CD4-positive, alpha-beta T cell treated with Interleukin-17A for 4 hours (primary cell): ENCODE data around the gene MOGAT2.
"Not testable (repeated sequence)": the region's sequence is repeated elsewhere in the genome, so short reads cannot be mapped to it uniquely, and the experiment has no call there.

ENCODE experiments used
- DNase-seq: peaks from one replicate; pipeline ENCODE4 v3.0.0-alpha.2; 2020; ENCODE audit warnings: mixed read lengths

The MOGAT2 gene

DNA sequence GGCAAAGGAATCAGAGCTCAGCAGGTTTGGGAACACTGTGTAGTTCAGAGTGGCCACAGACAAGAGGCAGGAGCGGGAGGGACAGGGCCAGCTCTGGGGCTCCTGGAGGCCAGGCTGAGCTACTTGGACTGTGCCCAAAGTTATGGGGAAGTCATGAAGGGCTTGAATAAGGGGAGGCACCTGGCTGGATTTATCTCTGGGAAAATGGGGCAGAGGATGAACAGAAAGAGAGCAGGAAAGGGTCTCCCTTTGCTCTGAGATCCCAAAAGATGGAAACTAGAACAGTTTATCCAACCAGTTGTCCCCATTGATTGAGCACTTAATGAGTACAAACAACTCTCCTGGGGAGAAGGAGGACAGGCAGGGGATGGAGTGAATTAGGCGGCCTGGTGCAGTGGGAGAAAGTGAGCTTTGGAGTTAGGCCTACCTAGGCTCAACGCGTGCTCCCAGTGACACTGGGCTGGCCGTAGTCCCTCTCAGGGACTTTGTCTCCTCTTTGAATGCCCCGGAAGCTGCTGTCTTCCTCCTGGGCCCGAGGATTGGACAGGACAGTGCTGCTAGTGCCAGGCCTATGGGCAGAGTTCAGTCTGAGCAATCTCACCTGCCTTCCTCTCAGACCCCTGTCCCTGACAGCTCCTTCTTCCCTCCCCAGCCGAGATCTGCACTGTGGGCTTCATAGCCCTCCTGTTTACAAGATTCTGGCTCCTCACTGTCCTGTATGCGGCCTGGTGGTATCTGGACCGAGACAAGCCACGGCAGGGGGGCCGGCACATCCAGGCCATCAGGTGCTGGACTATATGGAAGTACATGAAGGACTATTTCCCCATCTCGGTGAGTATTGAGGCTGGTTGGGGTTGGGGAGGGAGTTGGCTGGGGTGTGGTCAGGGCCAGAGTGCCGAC lies 2.0 kb downstream of the MOGAT2 start:
- DNase-seq, result no peak

DNA sequence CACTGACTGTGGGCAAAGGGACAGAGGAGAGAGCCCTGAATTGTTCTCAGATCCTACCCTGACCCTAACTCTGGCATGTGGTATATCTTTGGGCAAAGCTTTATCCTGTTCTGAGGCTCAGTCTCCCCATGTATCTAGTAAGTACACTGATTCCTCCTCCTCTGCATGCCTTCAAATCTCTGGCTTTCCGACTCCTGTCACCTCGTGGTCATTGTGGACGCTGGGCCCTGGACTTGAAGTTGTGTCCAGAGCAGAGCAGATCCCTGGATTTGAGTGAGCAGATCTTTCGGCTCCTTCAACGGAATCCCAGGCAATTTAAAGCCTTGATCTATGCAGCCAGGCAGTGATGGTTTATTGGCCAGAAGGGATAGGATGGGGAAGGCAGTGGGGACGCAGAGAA lies 3.0 kb downstream of the MOGAT2 start:
- DNase-seq, result no peak

DNA sequence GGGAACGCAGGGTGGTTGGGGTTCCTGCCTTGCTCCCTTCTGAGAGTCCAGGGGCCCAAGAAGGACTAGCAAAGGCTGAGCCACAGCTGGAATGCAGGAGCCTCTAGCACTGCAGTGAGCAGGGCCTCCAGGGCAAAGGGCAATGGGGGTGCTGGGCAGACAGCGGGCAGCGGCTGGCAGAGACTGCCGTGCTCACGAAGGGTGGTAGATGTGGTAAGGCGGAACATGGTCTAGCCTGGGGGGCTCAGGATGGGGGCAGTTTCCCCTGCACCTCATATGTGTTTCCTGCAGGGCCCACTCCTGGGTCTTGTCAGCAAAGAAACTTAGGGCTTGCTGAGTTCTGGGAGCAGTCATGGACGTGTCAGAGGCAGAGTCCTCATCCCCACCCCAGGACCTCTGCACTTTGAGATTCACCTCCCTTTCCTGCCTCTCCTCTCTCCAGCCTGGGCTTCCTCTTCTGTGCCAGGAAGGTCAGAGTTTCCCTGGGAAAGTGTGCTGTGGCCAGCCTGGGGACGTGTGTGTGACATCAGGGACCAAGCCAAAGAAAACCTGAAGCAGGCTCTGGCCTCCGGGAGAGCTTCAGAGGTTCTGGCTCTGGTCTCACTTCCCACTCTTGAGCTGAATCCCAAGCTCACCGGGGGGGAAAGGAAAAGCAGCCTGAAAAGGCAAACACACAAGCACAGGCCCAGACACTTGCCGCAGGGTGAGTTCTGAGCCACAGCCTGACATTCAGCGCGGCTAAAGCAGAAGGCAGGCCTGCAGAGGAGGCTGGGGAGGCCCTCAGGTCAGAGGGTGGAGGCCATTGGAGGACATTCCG lies 4.4 kb downstream of the MOGAT2 start:
- no peak for DNase-seq

DNA sequence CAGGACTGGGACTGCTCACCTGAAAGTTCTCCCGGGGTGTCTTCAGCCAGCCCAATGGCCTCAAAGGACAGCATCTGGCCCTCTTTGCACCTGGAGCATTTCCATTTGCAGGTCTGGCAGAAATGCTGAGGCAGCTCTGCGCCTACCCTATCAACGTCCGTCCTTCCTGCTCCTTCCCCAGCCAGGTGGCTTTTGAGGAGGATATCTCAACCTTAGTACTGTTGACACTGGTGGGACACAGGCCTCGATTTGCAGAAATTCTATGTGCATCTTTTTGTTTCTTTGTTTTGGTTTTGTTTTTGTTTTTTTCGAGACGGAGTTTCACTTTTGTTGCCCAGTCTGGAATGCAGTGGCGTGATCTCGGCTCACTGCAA lies 5.0 kb downstream of the MOGAT2 start:
- DNase-seq, result no peak

DNA sequence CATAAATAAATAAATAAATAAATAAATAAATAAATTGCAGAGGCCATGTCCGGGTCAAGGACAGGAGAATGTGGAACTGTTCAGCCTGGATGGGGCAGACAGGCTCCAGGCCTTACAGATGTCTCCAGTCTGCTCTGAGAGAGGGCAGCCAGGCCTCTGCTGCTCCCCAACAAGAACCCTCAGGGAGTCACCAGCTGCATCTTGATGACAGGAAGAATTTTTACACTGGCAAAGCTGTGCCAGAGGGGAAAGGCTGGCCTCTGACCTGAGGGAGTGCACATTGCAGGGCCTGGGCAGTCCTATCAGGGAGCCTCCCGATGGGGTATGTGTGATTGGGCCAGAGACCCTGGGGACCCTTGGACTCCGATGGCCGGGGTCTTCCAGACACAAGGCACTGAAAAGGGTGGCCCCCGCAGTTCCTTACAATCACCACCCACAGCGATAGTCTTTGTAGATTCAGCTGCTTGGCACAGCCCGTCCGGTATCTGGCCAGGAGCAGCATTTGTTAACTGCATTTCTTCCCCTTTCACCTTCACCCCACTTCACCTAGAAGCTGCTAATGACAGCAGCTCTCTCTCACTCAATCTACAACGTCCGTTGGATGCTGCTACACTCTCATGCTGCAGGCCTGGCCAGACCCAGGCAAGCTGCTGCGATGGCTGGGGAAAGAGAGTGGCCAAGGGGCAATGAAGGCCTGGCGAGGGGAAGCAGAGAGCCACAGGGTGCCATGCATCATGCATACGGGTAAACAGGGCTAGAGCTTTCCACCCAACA lies 8.1 kb downstream of the MOGAT2 start:
- DNase-seq, result no peak

DNA sequence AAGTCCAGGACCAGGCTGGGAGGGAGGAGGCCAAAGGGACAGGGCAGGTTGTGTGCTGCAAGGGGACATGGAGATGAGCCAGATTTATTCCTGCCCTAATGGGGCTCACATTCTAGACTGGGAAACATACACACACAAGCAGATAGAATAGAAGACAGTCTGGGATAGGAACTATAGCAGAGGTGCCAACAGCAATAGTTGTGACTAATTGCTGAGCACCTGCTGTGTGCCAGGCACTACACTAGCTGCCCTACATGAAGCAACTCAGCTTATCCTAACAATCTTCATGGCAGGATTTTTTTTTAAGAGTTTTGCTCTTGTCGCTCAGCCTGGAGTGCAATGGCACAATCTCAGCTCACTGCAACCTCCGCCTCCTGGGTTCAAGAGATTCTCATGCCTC lies 11.4 kb downstream of the MOGAT2 start:
- DNase-seq, result no peak

DNA sequence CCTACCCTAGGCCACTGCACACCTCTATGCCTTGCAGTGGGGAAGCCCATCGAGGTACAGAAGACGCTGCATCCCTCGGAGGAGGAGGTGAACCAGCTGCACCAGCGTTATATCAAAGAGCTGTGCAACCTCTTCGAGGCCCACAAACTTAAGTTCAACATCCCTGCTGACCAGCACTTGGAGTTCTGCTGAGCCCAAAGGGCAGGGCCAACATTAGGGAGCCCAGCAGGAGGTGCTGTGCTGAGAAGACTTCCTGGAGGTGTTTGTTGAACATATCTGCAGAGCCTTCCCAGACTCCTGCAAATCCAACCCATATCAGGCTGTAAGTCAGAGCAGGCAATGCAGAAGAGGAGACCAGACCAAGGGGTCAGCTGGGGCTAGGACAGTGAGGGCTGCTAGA lies 13.5 kb downstream of the MOGAT2 start:
- no peak for DNase-seq

DNA sequence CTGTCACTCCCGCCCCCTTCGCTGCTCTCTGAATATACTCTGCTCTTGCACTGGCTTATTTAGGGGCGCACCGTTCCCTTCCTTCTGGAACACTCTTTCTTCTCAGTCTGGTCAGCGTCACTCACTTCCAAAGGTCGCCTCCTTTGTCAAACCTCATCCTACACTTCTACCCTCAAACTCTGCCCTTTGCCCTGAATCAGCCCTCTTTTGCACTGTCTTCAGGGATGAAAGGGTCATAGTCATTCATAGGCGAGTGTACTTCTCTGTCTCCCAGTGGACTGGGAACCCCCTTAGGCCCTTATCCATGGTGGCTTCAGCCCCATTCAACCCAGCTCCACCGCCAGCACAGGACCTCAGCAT lies 15.4 kb downstream of the MOGAT2 start:
- no peak for DNase-seq

DNA sequence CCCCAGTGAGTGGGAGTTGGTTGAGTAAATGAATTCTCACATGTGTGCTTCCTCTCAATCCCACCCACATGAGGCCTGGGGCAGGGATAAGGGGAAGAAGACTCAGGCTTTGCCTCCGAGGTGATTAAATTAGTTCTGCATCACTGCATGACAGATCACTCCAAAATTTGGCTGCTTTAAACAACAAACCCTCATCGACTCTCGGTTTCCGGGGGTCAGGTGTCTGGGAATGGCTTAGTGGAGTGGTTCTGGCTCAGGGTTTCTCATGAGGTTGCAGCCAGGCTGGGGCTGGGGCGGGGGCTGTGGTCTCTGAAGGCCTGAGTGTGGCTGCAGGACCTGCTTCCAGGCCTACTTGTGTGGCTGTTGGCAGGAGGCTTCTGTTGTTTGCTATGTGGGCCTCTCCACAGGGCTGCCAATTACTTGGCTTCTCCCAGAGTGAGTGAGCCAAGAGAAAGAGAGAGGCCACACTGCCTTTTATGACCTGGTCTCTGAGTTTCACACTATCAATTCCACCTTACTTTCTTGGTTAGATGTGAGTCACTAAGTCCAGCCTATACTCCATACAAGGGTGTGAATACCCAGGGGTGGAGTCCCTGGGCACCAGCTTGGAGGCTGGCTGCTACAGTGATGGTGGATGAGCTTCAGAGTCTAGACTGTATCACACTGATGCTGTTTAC lies 15.9 kb downstream of the MOGAT2 start:
- no peak for DNase-seq

DNA sequence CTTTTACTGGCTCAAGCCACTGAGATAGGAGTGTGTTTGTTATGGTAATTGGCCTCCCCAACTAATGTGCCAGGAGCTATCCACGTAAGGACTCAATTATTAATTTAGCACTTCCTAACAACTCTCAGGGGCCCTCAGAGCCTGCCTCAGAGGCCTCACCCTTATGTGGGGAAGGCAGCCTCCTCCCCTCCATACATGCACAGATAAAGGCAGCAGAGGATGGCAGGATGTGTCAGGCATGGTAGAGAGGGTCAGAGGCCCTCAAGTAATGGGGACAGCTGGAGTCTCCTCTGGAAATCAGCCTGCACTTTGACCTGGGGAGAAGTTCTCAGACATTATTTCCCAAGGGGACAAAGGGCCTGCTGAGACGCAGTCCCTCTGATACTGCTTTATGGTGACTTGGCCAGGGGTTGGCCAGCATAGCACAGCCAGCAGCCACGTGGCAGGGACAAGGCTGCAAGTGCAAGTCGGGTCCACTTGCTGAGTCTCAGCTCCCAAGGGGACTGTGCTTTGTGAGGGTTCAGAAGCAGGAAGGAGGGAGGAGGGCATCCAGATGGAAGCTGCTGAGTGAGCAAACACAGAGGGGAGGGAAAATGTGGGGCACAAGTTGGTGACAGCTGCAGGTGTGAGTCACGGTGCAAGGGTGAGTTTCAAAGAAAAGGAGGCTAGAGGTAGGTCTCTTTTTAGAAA lies 17.0 kb downstream of the MOGAT2 start:
- no peak for DNase-seq

DNA sequence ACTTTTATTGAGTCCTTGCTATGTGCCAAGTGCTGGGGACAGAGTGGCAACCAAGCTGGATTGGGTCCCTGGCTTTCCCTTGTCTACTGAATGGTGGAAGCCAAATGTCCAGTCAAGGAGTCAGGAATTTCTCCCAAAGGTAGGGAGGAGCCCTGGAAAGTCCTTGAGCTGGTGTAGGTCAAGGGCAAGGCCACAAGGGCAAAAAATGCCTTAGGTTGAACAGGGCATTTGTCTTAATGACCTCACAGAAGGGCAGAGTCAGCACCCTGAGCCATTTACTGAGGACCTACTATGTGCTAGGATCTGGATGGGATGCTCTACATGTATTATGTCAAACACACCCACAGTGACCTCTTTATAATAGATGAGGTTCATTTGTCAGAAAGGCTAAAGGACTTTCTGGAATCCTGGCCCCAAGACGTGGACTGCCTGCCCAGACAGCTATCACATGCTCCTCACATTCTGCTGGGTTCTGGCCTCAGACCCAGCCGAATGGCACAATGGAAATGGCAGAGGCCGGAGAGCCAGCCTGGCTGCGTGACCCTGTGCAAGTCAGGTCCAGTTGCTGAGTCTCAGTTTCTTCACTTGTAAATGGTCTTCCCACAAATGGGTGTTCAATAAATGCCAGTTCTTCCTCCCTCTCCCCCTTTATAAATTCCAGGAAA lies 17.7 kb downstream of the MOGAT2 start:
- no peak for DNase-seq

DNA sequence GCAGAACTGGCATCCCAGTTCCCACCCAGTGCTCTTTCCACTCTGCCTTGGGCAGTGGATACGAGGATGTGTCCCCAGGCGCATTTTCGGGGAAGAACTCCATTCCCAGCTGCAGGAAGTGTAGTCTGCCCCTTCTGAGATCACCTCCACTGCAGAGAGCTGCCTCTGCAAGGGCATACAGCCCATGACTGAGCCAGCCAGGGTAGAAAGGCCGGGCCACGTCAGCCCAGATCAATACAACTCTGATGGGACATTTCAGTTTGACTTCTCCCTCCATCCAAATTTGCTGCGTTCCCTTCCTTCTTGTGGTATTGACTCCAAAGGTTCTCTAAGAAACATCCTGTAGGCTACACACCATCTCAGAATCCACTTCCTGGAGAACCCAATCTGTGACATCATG lies 19.7 kb downstream of the MOGAT2 start:
- no peak for DNase-seq

DNA sequence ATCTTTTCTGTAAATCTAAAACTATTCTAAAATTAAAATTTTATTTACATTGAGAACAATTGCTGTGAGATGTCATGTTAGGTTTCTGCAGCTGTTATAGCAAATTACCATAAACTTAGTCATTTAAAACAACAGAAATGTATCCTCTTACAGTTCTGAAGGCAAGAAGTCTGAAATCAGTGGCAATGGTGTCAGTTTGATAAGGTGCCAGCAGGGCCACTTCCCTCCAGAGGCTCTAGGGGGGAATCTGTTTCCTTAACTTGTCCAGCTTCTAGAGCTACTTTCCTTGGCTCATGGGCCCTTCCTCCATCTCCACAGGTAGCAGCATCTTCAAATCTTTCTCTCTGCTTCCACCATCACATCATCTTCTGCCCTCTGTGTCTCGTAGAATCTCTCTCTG lies 23.0 kb downstream of the MOGAT2 start:
- DNase-seq, result no peak

DNA sequence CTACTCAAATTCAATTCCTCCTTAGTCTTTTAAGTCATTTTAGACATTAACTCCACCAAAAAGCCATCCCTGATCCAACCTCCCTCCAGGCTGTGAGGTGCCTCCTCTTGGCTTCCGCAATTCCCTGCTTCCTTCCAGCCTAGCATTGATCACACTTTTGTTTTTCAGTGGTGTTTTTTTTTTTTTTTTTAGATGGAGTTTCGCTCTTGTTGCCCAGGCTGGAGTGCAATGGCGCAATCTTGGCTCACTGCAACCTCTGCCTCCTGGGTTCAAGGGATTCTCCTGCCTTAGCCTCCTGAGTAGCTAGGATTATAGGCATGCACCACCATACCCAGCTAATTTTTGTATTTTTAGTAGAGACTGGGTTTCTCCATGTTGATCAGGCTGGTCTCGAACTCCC lies 25.5 kb downstream of the MOGAT2 start:
- DNase-seq, result not testable (repeated sequence)

DNA sequence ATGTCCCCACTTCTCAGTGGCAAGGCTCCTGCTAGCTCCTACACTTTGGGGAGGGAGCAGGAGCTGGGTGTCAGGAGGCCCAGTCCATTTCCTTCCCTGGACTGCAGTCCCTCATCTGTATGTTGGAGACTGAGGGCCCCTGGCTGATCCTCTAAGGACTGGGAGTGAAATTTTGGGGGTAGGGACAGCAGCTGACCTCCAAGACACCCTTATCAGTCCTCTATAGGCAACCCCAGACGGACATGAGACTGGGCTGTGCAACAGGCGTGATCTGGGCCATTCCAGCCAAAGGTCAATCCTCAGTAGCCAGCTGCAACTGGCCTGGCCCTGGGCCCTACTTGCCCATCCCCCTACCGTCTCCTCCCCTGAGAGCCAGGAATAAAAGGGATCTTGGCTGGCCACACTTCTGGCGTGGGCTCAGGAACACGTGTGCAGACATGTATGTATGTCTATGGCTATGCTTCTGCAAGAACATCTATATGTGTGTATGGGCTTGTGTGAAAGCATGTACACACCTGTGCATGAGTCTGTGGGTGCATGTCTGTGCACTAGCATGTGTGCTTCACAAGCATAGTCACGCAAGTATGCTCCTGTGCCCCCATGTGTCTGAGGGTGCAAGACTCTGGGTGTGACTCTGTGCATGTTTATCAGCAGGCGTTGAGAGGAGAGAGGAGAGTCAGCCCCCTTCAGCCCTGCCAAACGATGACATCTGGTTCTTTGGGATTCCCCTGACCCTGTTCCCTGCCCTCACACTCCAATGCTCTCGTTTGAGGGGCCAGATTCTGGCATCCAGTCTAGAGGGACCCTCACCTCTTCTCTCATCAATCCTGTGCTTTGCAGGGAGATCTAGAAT lies 26.3 kb downstream of the MOGAT2 start:
- DNase-seq, result no peak

DNA sequence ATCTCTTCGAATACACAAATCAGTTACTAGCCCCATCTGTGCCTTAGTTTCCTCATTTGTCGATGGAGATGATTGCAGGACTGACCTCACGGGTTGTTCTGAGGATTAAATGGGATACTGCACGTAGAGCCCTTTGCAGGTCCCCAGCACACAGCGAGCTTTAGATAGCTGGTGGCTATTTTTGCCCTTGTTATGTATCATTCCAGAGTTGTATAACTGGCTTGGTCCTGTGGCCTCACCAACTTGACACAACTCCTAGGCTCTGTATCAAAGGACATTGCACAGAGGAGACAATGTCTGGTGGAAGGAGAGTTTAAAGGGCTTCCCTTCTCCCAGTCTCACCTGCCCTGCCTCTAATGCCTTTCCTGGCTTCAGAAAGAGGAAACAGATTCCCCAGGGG lies 28.2 kb downstream of the MOGAT2 start:
- no peak for DNase-seq

DNA sequence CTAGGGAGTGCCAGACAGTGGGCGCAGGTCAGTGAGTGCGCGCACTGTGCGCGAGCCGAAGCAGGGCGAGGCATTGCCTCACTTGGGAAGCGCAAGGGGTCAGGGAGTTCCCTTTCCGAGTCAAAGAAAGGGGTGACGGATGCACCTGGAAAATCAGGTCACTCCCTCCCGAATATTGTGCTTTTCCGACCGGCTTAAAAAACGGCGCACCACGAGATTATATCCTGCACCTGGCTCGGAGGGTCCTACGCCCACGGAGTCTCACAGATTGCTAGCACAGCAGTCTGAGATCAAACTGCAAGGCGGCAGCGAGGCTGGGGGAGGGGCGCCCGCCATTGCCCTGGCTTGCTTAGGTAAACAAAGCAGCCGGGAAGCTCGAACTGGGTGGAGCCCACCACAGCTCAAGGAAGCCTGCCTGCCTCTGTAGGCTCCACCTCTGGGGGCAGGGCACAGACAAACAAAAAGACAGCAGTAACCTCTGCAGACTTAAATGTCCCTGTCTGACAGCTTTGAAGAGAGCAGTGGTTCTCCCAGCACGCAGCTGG lies 31.2 kb downstream of the MOGAT2 start:
- DNase-seq, result not testable (repeated sequence)

DNA sequence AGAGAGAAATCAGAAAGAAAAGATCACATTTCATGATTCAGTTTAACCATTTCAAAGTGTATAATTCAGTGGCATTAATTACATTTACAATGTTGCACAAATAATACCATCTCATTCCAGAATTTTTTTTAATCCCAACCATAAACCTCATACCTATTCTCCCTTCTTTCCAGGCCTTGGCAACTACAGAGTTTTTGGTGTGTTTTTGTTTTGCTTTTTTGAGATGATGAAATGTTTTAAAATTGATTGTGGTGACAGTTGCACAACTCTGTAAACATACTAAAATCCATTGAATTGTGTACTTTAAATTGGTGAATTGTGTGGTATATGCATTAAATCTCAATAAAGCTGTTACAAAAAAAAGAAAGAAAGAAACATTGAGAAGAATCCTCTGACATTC lies 37.3 kb downstream of the MOGAT2 start:
- DNase-seq, result not testable (repeated sequence)

DNA sequence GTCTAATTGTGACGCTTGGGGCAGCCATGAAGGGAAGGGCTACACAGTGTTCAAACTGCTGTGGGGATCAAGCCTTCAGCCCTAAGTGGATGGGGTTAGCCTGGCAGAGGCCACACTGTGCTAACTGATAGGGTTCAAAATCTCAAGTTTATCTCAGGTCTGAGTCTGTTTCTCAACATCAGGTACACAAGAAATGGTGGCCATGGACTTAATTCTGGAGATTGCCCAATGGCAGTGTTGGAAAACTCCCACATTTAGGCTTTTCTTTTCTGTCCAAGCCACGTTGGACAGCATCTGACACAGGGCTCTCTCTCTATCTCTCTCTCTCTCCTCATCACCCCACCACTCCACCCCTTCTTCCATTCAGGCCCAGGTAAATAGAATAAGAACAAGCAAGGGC lies 40.0 kb downstream of the MOGAT2 start:
- no peak for DNase-seq

DNA sequence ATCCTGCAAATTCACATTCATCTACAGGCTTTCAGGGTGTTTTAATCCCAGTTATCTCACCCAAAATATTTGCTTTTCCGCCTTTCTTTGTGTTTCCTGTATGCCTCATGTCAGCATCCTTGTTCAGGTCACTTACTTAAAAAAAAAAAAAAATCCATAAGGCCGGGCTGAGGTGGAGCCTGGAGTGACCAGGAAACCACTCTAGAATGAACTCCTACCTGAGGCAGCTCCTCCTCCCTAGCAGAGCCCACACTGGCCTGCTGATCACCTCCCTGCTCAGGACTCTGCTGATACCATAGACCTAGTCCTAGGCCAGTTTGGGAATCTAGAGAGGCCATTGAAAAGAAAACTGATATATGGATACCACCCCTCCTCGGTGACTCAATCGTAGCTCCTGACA lies 42.2 kb downstream of the MOGAT2 start:
- DNase-seq, result no peak
